GM19372 (cell line): ENCODE measurements around the gene HOXC10.

Experiments used
- ATAC-seq: cut with Tn5 transposase; IDR thresholded peaks from one replicate; pipeline ENCODE4 v1.9.1; 2021; ENCODE audit warnings: mild to moderate bottlenecking, low read depth, moderate library complexity; ENCODE audit not compliant: unreplicated experiment

HOXC10 gene

GRCh38 chr12:53950437-53950773 is 34.5 kb upstream of the HOXC10 start:
- no peak for ATAC-seq

GRCh38 chr12:53950789-53951576 is 34.0 kb upstream of the HOXC10 start:
- ATAC-seq, result no peak

DNA sequence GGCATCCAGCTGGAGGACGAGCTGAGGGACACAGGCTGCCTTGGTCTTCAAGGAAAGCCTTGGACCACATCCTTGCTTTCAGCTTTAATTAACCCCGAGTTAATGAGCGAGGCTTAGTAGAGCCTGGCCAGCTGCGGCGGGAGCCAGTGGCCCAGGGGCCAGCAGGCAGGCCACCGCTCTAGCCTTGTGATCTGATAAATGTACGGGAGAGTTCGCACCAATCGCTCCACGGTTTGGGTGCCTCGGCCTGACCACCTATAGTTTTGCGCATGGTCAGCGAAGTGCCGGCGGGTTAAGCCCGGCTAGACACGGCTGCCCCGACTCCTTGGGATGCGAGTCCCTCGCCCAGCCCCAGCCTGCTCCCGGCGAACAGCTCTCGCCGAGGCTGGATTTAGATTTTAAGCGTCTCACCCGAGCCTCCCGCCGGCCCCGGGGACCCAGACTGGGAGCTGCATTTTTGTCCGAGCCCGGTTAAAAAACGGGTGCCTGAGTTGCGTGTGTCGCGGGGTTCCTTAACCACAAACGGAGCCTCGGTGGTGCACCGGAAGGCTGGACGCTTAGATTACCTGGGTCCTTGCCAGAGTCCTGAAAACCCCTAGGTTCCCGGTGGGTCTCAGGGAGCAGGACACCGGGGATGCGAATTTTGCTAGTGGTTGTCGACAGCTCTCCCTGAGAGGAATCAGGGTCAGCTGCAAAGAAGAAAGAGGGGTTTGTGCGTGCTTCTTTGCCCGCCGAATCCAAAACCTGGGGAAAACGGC is 33.2 kb upstream of the HOXC10 start:
- ATAC-seq, result no peak

DNA sequence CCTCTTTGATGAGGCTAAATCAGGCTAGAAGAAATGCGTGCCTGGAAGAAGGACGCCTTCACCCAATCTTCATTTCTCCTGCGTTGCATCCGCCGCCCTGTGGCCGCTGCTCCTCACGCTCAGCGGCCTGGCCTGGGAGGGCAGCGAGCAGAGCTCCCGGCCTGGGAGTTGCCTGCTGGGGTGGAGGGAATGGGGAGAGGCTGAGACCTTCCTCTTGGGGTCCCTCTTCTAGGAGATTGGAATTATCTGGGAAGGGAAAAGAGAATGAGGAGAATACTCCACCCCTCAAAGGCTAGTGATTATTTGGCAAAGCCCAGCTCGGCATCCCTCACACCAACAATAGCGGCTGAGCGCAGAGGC is 32.6 kb upstream of the HOXC10 start:
- ATAC-seq, result no peak

DNA sequence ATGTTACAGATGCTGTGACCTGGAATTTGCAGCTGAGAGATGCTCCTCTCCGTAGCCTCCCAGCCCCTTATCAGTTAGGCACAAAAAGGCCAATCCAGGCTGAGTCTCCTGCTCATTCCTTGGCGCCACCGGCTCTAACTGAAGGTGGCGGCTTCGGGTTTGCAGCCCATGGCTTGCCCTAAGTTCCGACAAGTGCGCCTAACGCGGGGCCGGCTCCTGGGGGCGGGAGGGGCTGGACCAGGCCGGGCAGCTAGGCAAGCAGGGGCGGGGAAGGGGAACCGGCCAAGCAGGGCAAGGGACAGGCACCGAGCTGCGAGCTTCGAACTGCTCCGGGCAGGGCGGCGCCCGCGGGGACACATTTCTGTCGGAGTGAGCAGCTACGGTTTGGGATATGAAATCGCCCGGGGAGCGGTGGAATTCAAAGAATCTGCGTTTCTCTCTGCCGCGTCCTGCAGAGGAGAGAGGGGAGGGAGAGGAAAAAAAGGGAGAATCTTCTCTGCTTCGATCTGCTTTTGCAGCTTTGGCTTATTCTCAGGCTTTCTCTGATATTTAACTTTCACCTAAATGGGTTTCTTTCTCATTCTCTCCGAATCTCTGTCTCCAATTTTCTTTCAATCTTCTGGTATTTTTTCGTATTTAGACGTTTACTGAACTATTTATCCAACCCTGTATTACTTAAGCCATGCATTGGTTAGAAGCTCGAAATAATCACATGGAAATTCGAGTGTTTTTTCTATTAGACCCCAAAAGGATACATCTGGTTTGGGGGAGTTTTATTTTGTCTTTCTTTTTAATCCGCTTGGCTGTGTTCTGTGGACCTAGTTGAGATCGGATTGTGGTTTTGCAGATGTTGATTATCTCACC is 31.8 kb upstream of the HOXC10 start:
- ATAC-seq, result no peak

- no peak for ATAC-seq
Measured at GRCh38 chr12:53953831-53954693, 30.9 kb upstream of the HOXC10 start.

- ATAC-seq, result no peak
Measured at GRCh38 chr12:53954694-53955035, 30.3 kb upstream of the HOXC10 start, which contains the start of gene HOXC12. HOXC12 (plus strand) TSS chr12:53954903; CDS start chr12:53954930, 27 bp downstream.

DNA sequence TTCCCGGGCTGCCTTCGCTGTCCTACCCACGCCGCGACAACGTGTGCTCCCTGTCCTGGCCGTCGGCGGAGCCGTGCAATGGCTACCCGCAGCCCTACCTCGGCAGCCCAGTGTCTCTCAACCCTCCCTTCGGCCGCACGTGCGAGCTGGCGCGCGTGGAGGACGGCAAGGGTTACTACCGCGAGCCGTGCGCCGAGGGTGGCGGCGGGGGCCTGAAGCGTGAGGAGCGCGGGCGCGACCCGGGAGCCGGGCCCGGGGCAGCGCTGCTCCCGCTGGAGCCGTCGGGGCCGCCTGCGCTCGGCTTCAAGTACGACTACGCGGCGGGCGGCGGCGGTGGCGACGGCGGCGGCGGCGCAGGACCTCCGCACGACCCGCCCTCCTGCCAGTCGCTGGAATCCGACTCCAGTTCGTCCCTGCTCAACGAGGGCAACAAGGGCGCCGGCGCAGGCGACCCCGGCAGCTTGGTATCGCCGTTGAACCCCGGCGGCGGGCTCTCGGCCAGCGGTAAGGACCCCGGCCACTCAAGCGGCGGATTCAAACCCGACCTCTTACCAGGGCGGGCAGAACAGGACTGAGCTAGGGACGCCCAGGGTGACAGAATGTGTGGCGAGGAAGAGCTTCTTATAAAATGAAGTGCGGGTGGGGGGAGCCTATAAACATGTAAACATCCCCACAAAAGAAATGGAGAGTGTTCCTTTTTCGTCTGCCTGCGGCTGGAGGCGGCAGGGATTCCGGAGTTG is 29.7 kb upstream of the HOXC10 start:
- no peak for ATAC-seq

GRCh38 chr12:53955776-53956250 is 29.1 kb upstream of the HOXC10 start:
- no peak for ATAC-seq

- no peak for ATAC-seq
Measured at GRCh38 chr12:53956251-53956887, 28.6 kb upstream of the HOXC10 start.

- ATAC-seq, result no peak
Measured at GRCh38 chr12:53956914-53957536, 27.9 kb upstream of the HOXC10 start.

DNA sequence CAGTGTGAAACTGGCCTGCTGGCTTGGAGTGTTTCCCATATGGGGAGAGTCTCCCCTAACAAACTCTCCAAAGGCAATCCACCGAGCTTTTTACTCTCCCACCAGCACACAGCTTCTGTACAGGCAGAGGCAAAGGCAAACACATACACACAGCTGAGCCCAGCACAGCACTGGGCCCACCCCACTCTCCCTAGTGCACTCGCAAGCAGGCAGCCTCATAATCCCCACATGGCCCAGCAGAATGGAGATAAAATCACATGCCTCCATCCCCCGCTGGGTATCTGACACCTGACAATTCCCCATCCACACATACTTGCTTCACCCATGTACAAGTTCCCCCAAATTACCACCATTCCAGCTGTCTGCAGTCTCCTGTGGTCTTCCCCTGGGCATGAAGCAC is 26.8 kb upstream of the HOXC10 start:
- ATAC-seq, result no peak

DNA sequence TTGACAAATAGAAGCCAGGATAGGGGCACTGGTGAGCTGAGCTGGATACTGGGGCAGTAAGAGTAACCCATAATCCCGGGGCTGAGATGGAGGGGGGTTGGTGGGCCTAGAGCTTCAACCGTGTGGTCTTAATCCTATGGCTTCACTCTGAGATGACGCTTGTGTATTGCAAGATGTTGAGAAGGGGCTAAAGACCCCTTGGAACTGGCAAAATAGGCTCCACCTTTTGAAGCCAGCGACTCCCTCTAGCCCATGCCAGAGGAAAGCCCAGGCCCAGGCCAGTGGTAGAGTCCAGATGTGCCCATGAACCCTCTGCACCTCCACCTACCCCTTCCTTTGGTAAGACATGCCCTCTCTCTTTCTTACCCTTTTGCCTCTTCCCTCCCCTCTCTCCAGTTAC is 25.6 kb upstream of the HOXC10 start:
- no peak for ATAC-seq

- no peak for ATAC-seq
Measured at GRCh38 chr12:53960187-53961024, 24.5 kb upstream of the HOXC10 start.

DNA sequence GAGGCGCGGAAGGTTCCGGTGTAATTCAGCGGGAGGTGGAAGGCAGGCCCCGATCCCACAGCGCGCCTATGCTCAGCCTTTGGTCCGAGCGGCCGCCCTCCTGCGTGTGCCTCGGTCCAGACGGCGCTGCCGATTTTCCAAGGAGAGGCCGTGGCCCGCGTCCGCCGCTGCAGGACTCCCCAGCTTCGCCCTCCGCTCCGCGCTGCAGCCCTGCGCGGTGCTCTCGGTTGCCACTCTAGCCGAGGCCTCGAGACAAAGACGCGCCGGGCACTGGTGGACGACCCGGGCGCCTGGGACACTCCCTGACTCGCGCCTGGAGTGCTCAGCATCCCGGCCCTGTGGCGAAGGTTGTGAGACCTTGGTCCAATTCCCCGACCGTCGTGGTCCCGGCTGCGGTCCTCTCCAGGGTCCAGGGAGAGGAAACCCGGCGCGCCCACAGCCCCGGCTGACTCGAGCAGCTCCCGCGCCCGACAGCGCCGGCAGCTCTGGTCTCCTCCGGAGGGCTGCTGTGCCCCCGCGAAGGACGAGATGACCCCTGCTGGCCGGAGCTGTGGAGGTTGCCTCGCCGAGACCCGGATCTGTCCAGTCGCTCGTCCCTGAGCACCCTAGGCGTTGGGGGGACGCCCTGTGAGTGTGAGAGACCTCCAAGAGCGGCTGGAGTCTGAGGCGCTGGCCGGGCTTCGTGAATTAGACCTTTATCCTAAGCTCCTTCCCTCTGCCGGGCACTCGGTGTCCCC is 23.8 kb upstream of the HOXC10 start:
- no peak for ATAC-seq

GRCh38 chr12:53963005-53963404 is 21.9 kb upstream of the HOXC10 start:
- ATAC-seq, result no peak
